NT2/D1 (cell line): ENCODE results near the gene NCF2.

Experiments used
- DNase-seq: peaks from one replicate; pipeline ENCODE4 v3.0.0-alpha.2; 2011; ENCODE audit warnings: low read depth, low spot score
- H3K27me3 ChIP-seq: 2 replicates; pipeline ENCODE4 v1.6.0; 2011; ENCODE audit warnings: mild to moderate bottlenecking; ENCODE audit not compliant: insufficient read length, insufficient read depth
- H3K36me3 ChIP-seq: 2 replicates; pipeline ENCODE4 v1.6.1; 2011; ENCODE audit warnings: mild to moderate bottlenecking, low read length, mixed read lengths; ENCODE audit not compliant: insufficient read depth, insufficient read length
- H3K4me1 ChIP-seq: 2 replicates; pipeline ENCODE4 v1.5.1; 2011; ENCODE audit not compliant: insufficient read depth, insufficient read length
- H3K4me3 ChIP-seq: 2 replicates; pipeline ENCODE4 v1.5.1; 2011; ENCODE audit warnings: low read depth; ENCODE audit not compliant: insufficient read length
- H3K9ac ChIP-seq: 2 replicates; pipeline ENCODE4 v1.6.0; 2011; ENCODE audit warnings: low read depth; ENCODE audit not compliant: insufficient read length
- H3K9me3 ChIP-seq: 2 replicates; pipeline ENCODE4 v1.5.1; 2011; ENCODE audit warnings: mild to moderate bottlenecking, low read length; ENCODE audit not compliant: insufficient read depth
- SUZ12 ChIP-seq: IDR thresholded peaks from 2 replicates; pipeline ENCODE4 v1.6.1; 2011; ENCODE audit not compliant: insufficient read length, insufficient read depth; ENCODE audit errors: extremely low read depth
- YY1 ChIP-seq: IDR thresholded peaks from 2 replicates; pipeline ENCODE4 v1.6.1; 2011; ENCODE audit not compliant: insufficient read length, insufficient read depth
- ZNF274 ChIP-seq: IDR thresholded peaks from 2 replicates; pipeline ENCODE4 v1.6.1; 2011; ENCODE audit warnings: mild to moderate bottlenecking, low read depth, low read length

Gene NCF2

DNA sequence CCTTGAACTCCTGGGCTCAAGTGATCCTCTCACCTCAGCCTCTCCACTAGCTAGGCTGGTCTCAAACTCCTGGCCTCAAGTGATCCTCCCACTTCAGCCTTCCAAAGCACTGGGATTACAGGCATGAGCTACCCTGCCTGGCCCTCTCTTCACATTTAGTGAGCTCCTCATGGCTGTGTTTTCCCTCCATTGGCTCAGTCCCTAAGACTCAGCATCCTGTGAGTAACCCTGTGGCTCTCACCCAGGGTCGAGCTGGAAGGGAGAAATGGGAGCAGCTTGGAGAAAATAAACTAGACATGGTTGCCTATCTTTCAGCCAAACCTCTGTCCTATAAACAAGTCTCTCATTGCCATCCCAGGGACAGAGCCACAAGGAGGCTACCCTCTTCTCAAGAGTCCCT is 17.5 kb downstream of the NCF2 start:
- TF ChIP-seq ZNF274 = no peak
- no peak for TF ChIP-seq YY1
- TF ChIP-seq SUZ12 = no peak
- Histone ChIP-seq H3K4me1 (peaks cover 2% of the 10 kb centered on the region), H3K27me3 (no peaks in the 10 kb centered on the region), H3K9me3 (no peaks in the 10 kb centered on the region), H3K4me3 (no peak overlapping the region), H3K36me3 (no peaks in the 10 kb centered on the region), H3K9ac (no peak overlapping the region)
- no peak for DNase-seq

DNA sequence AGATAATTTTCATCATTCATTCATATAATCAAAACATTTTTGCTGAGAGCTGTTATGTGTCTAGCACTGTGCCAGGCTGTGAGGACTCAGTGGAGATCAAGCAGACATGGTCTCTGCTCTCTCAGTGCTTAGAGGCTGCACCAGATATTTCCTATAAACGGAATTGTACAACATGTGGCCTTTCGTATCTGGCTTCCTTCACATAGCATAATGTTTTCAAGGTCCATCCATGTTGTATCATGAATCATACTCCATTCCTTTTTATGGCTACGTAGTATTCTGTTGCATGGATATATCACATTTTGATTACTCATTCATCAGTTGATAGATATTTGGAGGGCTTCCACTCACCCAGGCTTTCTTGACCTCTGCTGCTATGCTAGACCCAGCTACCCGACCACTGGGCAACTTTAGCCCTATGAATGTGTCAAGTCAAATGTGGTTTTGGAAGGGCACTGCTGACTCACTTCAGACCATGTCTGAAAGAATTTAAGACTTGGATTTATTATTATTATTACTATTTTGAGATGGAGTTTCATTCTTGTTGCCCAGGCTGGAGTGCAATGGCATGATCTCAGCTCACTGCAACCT is 18.5 kb downstream of the NCF2 start:
- no peaks in the 10 kb centered on the region for H3K9me3 ChIP-seq
- no peaks in the 10 kb centered on the region for H3K36me3 ChIP-seq
- H3K4me1 ChIP-seq = peaks cover 4% of the 10 kb centered on the region
- H3K4me3 ChIP-seq = no peak overlapping the region
- H3K27me3 ChIP-seq = no peaks in the 10 kb centered on the region
- H3K9ac ChIP-seq = no peak overlapping the region
- no peak for DNase-seq
- TF ChIP-seq YY1 (no peak), SUZ12 (no peak), ZNF274 (no peak)

DNA sequence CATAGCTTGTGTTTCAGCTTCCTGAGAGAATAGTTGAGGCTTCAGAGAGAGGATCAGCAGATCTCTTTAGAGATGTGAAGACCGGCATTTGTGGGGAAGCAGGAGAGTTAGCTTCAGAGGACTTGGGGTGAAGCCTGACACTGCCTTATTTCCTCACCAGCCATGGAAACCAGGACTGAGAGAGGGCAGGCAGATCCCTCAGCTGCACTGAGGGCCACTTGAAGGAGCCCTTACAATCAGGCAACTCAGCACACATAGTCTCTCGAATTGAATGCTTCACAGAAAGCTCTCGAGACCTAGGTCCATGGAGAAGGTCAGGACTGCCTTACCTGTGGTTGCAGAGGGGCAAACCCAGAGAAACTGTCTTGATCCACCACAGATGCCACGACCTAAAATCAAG is 19.8 kb downstream of the NCF2 start:
- no peaks in the 10 kb centered on the region for H3K9me3 ChIP-seq
- H3K4me1 ChIP-seq = peaks cover 4% of the 10 kb centered on the region
- H3K4me3 ChIP-seq = no peak overlapping the region
- no peak for TF ChIP-seq SUZ12
- no peak for TF ChIP-seq YY1
- TF ChIP-seq ZNF274 = no peak
- H3K9ac ChIP-seq = no peak overlapping the region
- no peaks in the 10 kb centered on the region for H3K36me3 ChIP-seq
- DNase-seq = no peak
- H3K27me3 ChIP-seq = no peaks in the 10 kb centered on the region

DNA sequence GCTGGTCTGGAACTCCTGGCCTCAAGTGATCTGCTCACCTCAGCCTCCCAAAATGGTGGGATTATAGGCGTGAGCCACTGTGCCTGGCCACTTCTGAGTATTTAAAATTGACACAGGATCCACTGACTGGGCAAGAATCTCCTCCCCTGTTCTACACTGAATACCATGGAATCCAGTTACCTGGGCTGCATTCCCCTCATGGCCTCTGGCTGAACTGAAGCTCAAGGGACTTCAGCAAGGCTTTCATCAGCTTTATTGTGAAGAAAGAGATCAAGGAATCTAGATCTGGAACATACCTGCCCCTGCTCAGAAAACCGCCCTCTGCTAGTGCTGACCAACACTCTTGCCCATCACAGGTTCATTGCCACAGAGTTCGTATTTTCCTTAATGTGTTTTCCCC is 20.5 kb downstream of the NCF2 start:
- Histone ChIP-seq H3K4me1 (peaks cover 4% of the 10 kb centered on the region), H3K27me3 (no peaks in the 10 kb centered on the region), H3K9me3 (no peaks in the 10 kb centered on the region), H3K4me3 (no peak overlapping the region), H3K9ac (no peak overlapping the region), H3K36me3 (no peaks in the 10 kb centered on the region)
- no peak for DNase-seq
- no peak for TF ChIP-seq YY1
- no peak for TF ChIP-seq SUZ12
- no peak for TF ChIP-seq ZNF274

DNA sequence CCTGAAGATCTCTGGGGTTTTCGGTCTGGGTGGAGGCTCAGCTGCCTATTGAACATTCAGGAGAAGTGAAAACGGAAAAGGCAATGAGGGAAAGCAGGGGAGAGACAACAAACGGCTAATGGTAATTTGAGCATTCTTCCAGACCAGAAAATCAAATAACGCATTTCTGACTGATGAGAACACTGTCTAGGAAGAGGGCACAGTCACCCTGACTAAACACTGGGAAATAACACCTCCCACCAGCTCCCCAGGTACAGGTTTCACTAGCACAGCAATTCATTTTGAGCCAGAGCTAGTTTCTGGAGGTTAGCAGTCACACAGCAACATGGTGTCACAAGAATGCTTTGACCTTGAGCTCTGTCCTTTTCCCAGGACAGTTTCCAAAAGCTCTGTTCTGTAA is 21.1 kb downstream of the NCF2 start:
- no peaks in the 10 kb centered on the region for H3K27me3 ChIP-seq
- H3K4me1 ChIP-seq = peaks cover 4% of the 10 kb centered on the region
- no peaks in the 10 kb centered on the region for H3K36me3 ChIP-seq
- TF ChIP-seq ZNF274 (no peak), YY1 (no peak)
- DNase-seq = no peak
- no peak overlapping the region for H3K4me3 ChIP-seq
- no peak overlapping the region for H3K9ac ChIP-seq
- H3K9me3 ChIP-seq = no peaks in the 10 kb centered on the region

DNA sequence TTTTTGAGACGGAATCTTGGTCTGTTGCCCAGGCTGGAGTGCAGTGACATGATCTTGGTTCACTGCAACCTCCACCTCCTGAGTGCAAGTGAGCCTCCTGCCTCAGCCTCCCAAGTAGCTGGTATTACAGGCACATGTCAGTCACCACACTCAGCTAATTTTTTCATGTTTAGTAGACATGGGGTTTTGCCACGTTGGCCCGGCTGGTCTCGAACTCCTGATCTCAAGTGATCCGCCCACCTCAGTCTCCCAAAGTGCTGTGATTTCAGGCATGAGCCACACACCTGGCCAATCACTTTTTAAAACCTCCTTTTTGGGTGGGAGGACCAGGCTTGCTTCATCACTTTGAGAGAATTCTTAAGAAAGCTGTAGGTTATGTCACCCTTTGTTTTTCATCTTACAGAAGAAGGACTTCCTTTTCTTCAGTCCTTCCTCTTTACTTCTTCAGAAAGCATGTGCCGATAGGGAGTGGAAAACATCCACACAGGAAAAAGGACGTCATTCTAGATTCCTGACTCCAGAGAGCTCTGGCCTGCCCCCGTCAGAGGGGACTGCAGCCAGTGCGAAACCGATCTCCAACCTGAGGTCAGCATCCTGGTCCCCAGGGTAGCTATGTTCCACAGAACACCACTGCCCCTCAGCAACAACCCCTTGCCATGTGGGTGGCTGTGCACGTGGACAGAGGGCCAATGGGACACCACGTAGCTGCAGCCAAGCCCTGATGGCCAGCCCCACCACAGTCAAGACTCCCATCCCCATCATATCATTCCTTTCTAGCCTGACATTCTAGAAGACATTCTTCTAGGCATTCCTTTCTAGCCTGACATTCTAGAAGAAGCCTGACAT is 21.9 kb downstream of the NCF2 start:
- Histone ChIP-seq H3K4me1 (peaks cover 4% of the 10 kb centered on the region), H3K27me3 (no peaks in the 10 kb centered on the region), H3K4me3 (no peak overlapping the region), H3K9me3 (no peaks in the 10 kb centered on the region), H3K36me3 (no peaks in the 10 kb centered on the region), H3K9ac (peak overlapping the region; percentile 4)
- TF ChIP-seq ZNF274 = no peak
- DNase-seq = no peak

DNA sequence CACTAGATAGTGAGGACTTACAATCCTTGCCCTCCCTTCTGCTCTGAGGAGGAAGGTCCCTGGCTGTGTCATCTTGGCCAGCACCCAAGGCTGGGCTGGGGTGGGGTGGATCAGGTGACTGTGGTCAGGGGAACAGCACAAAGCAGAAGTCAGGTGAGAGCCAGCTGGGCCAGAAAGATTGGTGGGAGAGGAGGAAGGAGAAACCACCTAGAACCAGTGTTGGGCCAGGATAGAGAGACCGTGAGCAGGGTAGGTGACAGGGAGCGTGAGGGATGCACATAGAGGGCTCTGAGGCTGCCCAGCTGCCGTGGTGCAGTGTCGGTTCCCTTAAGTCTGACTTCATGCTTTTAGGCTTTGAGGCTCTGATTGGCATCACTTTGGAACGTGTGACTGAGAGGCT is 22.7 kb downstream of the NCF2 start:
- Histone ChIP-seq H3K36me3 (no peaks in the 10 kb centered on the region), H3K9ac (no peak overlapping the region), H3K4me1 (peaks cover 8% of the 10 kb centered on the region), H3K9me3 (no peaks in the 10 kb centered on the region), H3K27me3 (no peaks in the 10 kb centered on the region), H3K4me3 (no peak overlapping the region)
- TF ChIP-seq ZNF274 (no peak), YY1 (no peak), SUZ12 (no peak)
- no peak for DNase-seq
